Sigmoid colon (tissue), 4 donors: ENCODE measurements around the gene GCGR.

Experiments used
- CTCF ChIP-seq, 4 experiments: fragments of 450-650 bp in 3 of 4; fragments of 200-600 bp in 1 of 4; IDR thresholded peaks; one replicate each; pipeline ENCODE4 v1.5.1; 2016 to 2019; ENCODE audit warnings: antibody characterized with exemption in 4 of 4, mild to moderate bottlenecking in 3 of 4, moderate library complexity in 2 of 4
- POLR2A ChIP-seq, 2 donors: fragments of 450-650 bp; IDR thresholded peaks; one replicate each; pipeline ENCODE4 v1.6.1; 2016; ENCODE audit warnings: antibody characterized with exemption in 2 of 2, mild to moderate bottlenecking in 2 of 2, moderate library complexity in 2 of 2
- POLR2AphosphoS5 ChIP-seq, 4 donors: sonication (generic); formaldehyde crosslinking; IDR thresholded peaks; one replicate each; pipeline ENCODE4 v1.6.1; 2017; ENCODE audit warnings: antibody characterized with exemption in 4 of 4

DNA sequence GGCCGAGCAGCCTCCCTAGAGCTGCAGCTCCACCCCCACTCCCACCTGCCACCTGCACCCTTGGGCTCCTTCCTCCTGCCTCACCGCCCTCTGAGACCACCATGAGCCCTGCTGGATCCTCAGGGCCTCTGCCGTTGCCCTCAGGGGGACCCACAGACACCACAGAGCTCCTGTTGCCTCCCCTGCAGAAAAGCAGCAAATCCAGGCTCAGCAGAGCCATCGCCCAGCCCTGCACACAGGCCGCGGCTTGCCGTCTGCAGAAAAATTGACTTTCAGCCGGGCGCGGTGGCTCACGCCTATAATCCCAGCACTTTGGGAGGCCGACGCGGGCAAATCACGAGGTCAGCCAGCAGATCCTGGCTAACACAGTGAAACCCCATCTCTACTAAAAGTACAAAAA, 37.9 kb downstream of the GCGR start:
- TF ChIP-seq CTCF (IDR thresholded peaks at IDR 0.05) (no peak), POLR2AphosphoS5 (IDR thresholded peaks at IDR 0.05) (no peak), POLR2A (IDR thresholded peaks at IDR 0.05) (no peak)
